GM19452 (cell line): ENCODE data around the gene TRAPPC8.
A peak's percentile ranks its signal among the peaks of the same experiment; 100 is the strongest.
"Not testable (repeated sequence)": the region's sequence is repeated elsewhere in the genome, so short reads cannot be mapped to it uniquely, and the experiment has no call there.

Experiments
- ATAC-seq: cut with Tn5 transposase; IDR thresholded peaks from one replicate; pipeline ENCODE4 v1.9.1; 2021; ENCODE audit not compliant: unreplicated experiment

The TRAPPC8 gene, protein sequence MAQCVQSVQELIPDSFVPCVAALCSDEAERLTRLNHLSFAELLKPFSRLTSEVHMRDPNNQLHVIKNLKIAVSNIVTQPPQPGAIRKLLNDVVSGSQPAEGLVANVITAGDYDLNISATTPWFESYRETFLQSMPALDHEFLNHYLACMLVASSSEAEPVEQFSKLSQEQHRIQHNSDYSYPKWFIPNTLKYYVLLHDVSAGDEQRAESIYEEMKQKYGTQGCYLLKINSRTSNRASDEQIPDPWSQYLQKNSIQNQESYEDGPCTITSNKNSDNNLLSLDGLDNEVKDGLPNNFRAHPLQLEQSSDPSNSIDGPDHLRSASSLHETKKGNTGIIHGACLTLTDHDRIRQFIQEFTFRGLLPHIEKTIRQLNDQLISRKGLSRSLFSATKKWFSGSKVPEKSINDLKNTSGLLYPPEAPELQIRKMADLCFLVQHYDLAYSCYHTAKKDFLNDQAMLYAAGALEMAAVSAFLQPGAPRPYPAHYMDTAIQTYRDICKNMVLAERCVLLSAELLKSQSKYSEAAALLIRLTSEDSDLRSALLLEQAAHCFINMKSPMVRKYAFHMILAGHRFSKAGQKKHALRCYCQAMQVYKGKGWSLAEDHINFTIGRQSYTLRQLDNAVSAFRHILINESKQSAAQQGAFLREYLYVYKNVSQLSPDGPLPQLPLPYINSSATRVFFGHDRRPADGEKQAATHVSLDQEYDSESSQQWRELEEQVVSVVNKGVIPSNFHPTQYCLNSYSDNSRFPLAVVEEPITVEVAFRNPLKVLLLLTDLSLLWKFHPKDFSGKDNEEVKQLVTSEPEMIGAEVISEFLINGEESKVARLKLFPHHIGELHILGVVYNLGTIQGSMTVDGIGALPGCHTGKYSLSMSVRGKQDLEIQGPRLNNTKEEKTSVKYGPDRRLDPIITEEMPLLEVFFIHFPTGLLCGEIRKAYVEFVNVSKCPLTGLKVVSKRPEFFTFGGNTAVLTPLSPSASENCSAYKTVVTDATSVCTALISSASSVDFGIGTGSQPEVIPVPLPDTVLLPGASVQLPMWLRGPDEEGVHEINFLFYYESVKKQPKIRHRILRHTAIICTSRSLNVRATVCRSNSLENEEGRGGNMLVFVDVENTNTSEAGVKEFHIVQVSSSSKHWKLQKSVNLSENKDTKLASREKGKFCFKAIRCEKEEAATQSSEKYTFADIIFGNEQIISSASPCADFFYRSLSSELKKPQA (N-terminal part only)

DNA sequence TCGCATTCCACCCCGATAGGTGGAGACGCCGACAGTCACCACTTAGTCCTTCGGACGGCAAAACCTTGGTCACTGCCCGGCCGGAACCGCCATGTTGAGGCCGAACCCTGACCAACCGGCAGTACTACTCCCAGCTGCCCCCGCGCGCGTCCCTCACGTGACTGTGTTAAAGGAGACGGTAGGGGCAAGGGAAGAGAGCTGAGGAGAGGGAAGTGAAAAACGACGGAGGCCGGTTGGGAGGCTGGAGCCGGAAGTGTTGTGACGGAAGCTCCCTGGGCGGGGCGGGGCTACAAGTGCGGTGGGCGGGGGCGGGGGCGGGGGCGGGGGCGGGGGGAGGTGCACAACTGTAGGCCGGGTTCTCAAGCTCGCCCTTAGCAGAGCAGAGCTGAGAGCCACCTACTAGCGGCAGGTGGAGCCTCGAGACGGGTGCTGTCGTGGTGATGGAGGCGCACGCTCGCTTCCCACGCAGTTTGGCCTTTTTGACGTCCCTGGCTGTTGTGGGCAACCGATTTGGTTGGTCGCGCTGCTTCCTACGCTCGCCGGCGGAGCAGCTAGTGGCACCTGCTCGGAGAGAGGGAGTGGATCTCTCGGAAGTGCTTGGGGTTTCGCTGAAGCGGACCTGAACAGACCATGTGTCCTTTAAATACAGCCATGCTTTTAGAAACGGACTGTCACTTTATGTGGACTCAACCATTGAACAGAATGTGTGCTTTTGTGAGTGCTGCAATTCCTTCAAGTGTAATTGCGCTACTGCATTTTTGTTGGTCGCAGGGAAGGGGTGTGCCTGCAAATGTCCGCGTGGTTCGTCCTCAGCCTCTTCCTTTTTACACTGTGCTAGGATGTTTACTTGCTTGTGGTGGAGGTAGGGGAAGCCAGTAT, at the start of gene TRAPPC8:
Gene TRAPPC8, minus strand, starts transcription at position 130 of the 879 bp plus-strand sequence. CDS start 364 bp downstream, outside the sequence.
- peak; percentile 82 for ATAC-seq

DNA sequence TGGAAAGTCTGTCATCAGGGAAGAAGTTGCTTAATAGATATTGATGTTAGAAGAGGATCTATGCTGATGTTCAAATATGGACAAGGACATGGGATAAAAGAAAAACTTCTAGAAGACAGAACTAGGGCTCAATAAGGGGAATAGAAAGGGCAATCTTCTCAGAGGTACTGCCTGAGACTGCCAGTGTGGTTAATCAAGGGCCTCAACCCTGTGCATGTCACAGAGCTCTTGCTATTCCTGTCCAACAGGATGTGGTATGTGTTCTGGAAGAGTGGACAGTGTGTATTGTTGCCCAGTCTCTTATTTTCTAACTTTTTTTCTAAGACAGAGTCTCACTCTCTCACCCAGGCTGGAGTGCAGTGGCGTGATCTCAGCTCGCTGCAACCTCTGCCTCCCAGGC, 47.9 kb upstream of the TRAPPC8 start:
- ATAC-seq, result peak; percentile 99

DNA sequence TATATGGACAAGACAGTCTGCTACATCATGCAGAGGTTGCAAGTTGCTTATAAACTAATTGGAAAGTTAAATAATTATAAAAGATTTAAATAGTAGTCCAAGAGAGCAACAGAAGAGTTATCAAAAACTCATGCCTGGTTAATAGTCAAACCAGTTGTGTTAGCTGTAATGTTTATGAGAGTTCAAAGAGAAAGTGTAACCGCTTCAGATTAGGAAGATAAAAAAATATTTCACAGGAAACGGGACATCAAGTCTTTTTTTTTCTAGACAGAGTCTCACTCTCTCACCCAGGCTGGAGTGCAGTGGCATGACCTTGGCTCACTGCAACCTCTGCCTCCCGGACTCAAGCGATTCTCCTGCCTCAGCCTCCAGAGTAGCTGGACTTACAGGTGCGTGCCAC, 41.0 kb upstream of the TRAPPC8 start:
- no peak for ATAC-seq

DNA sequence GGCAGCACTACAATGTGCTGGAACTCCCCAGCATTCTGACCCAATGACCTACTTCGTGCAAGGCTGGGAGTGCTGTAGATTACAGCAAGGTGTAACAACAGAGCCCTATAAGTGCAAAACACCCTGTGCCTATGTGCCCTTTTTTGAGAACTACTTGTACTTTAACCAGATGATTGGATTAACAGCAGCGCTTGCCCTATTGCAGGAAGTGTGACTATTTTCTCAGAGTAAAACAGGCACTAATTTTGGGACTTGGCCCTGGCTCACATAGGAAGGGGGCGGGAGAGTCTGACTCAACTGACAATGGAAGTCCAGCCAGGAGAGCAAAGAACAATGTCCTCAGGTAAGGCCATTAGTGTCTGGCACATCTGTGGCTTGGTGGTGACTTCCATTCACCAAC, 40.1 kb upstream of the TRAPPC8 start:
- no peak for ATAC-seq

DNA sequence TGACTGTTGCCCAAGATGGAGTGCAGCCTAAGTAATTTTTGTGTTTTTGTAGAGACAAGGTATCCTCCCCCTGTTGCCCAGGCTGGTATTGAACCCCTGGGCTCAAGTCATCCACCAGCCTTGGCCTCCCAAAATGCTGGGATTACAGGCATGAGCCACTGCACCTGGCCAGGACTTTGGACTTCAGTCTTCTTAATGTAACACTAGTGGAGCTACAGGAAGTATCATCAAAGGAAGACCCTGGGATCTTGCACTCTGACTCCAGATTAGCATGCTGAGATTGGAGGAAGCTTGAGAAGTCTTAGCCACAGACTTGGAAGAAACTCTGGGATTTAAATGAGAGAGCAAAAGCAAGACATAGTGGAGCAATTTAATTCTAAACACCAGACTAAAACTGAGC, 37.9 kb upstream of the TRAPPC8 start:
- no peak for ATAC-seq

DNA sequence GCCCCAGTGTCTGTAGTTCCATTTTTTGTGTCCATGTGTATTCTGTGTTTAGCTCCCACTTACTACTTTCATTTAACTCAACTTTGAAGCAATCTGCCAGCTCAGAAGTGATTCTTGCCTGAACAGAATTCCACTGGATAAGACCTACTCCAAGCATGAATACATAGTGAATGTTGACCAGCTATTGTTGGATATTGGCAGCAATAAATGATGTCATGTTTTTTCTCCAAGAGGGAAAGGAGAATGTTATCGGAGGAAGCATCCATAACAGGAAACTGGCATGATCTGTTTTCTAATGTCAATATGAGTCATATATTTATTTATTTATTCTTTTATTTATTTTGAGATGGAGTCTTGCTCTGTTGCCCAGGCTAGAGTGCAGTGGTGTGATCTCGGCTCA, 36.8 kb upstream of the TRAPPC8 start:
- ATAC-seq, result no peak

DNA sequence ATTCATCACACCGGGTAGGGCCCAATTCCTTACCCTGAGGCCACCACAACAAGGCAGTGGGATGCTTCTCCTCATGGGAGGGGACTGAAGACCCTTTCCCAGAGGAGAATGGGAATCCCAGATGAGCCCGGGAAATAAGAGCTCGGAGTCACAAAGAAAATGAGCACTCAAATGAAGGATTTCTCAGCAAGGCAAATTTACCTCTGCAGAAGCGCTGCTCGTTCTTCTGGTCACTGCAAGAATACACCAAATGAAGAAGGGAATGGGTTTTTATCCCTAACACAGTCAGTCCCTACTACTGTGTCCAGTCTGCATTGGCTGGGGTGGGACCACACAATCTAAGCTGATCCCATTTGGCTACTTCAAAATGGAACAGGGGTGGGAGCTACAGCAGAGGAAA, 35.7 kb upstream of the TRAPPC8 start:
- no peak for ATAC-seq

DNA sequence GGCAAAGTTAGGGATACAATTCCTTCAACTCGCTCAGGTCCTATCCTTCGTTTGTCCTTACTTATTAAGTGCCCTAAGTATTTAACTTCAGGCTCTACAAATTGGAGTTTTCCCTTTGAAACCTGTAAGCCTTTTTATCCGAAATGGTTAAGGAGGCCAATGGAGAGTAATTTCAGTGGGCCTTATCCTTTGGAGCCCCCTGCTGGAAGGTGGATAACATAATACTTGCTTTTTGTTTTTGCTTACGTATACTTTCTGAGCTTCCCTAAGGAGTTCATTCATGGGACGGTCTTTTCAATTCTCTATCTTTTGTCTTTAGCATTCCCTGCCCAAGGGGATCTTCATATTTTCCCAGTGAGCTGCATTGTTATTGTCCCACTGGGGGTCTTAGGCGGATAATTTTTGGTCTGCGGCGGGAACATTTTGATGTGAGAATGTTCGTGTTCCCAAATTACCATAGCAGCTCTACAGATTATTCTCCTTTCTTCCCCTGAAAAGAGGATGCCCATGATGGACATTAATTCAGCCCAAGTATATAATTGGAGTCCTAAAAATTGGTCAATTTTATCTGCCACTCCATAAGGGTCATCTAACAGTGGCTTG, 34.4 kb upstream of the TRAPPC8 start:
- no peak for ATAC-seq

DNA sequence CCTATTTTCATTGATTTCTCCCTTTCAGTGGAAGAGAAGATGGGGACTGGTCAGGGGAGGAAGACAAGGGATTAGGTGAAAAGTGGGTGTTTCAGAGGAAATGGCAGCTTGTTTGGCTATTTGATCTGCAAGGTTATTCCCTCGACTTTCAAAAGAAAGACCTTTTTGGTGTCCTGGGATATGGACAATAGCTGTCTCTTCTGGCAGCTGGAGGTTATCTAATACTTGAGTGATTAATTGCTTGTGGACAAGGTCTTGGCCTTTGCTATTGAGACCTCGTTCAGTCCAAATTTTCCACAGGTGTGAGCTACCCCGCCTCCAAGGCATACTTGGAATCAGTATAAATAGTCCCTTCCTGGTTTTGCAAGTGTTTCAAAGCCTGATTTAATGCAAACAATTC, 33.3 kb upstream of the TRAPPC8 start:
- no peak for ATAC-seq

DNA sequence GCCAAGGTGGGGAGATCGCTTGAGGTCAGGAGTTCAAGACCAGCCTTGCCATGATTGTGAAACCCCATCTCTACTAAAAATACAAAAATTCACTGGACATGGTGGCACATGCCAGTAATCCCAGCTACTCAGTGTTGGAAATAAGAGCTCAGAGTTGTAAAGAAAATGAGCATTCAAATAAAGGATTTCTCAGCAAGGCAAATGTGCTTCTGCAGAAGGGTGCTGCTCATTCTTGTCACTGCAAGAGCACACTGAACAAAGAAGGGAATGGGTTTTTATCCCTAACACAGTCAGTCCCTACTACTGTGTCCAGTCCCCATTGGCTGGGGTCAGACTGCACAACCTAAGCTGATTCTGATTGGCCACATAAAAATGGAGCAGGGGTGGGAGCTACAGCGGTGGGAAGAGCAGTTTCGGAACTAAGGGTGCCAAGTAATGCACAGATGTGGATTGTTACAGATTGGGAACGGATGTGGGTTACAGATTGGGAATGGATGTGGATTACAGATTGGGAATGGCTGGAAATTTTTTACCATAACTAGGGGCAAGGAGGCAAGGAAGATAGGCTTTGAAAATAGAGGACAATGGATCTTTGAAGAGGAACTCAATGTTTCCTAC, 31.1 kb upstream of the TRAPPC8 start:
- ATAC-seq, result no peak

DNA sequence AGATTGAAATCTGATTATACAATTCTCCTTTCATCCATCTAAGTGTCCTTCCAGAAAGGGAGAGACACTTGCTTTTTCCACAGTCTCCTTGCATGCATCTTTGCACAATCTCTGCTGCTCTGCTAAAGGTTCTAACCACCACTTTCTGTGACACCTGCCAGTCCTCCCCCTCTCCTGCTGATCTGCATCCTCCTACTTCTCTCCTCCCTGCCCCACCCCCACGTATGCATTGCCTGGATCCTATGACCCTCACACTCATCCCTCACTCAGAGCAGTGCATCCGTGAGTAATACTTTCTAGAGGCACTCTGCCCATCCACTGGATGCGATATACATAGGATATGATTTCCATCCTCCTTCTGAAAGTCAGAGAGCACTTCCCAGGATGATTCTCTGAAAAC, 27.7 kb upstream of the TRAPPC8 start:
- no peak for ATAC-seq

DNA sequence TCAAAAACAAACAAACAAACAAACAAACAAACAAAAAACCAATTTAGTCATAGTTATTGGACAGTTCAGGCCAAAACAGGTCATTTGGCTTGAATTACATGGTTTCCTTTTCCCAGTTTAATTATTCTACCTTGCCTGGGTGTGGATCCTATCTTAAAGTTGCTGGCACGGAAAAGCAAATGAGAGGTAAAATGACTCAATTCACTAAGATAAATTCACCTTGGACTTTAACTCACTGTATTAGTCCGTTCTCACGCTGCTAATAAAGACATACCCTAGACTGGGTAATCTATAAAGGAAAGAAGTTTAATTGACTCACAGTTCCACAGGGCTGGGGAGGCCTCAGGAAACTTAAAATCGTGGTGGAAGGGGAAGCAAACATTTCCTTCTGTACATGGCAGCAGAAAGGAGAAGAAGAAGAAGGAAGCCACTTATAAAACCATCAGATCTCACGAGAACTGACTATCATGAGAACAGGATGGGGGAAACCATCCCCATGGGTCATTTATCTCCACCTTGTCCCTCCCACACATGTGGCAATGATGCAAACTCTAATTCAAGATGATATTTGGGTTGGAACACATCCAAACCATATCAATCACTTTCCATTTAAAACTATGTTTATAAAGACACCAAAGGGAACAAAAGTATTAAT, 22.5 kb upstream of the TRAPPC8 start:
- ATAC-seq, result no peak

DNA sequence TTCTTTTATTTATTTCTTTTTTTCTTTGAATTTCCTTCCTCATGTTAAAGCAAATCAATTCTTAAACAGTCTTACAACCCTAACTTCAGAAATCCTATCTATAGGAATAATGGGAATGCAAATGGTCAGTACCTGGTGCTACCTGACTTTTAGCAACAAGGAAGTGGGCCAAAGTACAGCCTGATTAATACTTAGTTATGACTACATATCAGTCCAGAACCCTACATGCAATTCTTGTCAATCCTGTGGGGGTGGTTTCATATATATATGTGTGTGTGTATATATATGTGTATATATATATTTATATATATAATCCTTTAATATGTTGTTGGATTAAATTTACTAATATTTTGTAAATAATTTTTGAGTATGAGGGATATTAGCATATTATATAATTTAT, 14.8 kb upstream of the TRAPPC8 start:
- no peak for ATAC-seq

DNA sequence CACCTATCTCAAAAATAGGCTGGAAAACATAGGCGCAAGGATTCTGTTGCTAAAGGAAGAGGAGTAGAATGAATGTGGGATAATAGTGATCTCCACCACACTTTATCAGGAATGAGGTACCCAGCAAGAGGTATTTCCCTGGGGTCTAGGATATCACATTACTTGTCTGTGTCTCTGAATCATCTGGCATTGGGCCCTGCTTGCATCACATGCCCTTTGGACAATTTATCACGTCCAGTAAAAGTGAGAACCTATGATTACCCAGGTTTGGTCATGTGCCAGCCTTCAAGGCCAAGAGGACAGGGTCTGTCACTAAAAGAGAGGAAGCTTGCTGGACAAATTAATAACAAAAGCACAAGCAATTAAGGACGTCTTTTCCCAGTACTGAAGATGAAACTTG, 11.4 kb upstream of the TRAPPC8 start:
- ATAC-seq, result no peak

DNA sequence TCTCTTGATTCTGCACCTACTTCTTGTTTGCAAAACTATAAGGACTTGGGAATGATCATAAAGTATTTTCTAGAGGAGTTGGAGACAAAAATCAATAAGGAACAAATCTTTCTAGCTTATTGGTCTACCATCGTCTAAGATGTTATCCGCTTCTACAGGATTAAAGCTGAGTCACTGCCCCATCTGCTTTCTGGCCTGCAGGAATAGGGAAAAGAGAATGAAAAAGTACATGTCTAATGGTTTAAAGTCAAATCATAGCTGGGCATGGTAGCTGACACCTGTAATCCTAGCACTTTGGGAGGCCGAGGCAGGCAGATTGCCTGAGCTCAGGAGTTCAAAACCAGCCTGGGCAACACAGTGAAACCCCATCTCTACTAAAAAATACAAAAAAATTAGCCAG, 10.8 kb upstream of the TRAPPC8 start:
- ATAC-seq, result not testable (repeated sequence)

DNA sequence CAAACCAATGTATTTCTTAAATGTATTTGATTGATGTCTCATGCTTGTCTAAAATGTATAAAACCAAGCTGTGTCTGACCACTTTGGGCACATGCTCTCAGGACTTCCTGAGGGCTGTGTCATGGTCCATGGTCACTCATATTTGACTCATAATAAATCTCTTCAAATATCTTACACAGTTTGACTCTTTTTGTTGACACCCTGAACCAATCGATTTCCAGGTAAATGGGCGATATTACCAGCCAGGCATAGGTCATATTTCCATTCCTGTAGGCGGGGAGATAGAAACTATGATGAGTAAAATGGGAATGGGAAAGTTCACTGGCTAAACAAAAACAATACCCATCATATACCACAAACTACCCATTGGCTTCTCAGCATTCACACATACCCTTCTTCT, 9.3 kb upstream of the TRAPPC8 start:
- ATAC-seq, result no peak

DNA sequence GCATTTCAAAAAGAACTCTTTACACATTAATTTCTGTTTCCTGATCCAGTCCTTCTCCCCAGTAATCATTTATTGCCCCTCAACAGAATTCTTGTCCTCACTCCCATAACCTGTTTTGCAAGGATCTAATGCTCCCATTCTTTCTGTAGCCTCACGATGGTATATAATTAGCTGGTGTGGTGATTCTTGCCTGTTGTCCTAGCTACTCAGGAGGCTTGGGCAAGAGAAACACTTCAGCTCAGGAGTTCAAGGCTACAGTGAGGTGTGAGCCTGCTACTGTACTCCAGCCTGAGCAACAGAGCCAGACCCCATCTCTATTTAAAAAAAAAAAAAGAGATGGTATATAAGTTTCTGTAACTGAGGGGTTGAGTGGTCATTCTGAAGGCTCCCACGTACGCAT, 7.7 kb upstream of the TRAPPC8 start:
- no peak for ATAC-seq

DNA sequence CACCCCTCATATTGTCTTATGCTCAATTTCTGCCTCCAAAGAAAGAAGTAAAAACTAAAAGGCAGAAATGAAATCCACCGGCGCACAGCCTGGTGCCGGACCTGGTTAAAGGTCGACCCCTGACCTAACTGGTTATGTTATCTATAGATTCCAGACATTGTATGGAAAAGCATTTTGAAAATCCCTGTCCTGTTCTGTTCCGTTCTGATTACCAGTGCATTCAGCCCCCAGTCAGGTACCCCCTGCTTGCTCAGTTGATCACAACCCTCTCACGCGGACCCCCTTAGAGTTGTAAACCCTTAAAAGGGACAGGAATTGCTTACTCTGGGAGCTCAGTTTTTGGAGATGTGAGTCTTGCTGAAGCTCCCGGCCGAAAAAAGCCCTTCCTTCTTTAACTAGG, 5.4 kb upstream of the TRAPPC8 start:
- ATAC-seq, result not testable (repeated sequence)
